Heart right ventricle (tissue), 16 donors: ENCODE data around the gene FFAR1. TPM values are rescaled to one million over a fixed set of nuclear protein-coding genes. Genes with fewer than 3 reads are reported as not detected.
A peak's percentile ranks its signal among the peaks of the same experiment; 100 is the strongest.

Source experiments
- ATAC-seq, 8 donors: fragments of 200-7000 bp; cut with Tn5 transposase; one replicate each; pipeline ENCODE4 v1.9.1; 2020; ENCODE audit warnings: mild to moderate bottlenecking in 8 of 8, moderate library complexity in 8 of 8, moderate number of reproducible peaks in 1 of 8
- DNase-seq, 2 donors: peaks; one replicate each; pipeline ENCODE4 v3.0.0-alpha.2; 2020
- H3K27ac ChIP-seq, 10 donors: fragments of 200-600 bp; sonication (generic) in 2 of 10; one replicate each; pipeline versions ENCODE4 v1.5.0 to v1.8.0; 2020 to 2022; ENCODE audit warnings: mild to moderate bottlenecking in 3 of 10
- H3K27me3 ChIP-seq, 7 donors: fragments of 200-600 bp; one replicate each; pipeline ENCODE4 v1.8.0; 2021 to 2022; ENCODE audit warnings: mild to moderate bottlenecking in 2 of 7
- H3K36me3 ChIP-seq, 9 donors: fragments of 200-600 bp; sonication (generic) in 1 of 9; one replicate each; pipeline versions ENCODE4 v1.5.0 to v1.8.0; 2020 to 2022; ENCODE audit warnings: mild to moderate bottlenecking in 2 of 9
- H3K4me1 ChIP-seq, 9 donors: fragments of 200-600 bp; sonication (generic) in 1 of 9; one replicate each; pipeline versions ENCODE4 v1.5.0 to v1.8.0; 2020 to 2022; ENCODE audit warnings: mild to moderate bottlenecking in 4 of 9
- H3K4me3 ChIP-seq, 10 donors: fragments of 200-600 bp; sonication (generic) in 2 of 10; one replicate each; pipeline versions ENCODE4 v1.5.0 to v1.8.0; 2020 to 2022; ENCODE audit warnings: mild to moderate bottlenecking in 7 of 10, moderate library complexity in 2 of 10
- H3K9me3 ChIP-seq, 11 donors: fragments of 200-600 bp in 10 of 11; sonication (generic) in 2 of 11; one replicate each; pipeline versions ENCODE4 v1.5.0 to v1.8.0; 2013 to 2022; ENCODE audit warnings: mild to moderate bottlenecking in 2 of 11, control low read depth in 1 of 11, moderate library complexity in 1 of 11
- WGBS, 2 donors: extraction: QIAGEN DNeasy Blood & Tissue Kit; methylation state at CpG; one replicate each; pipeline ENCODE4 v1.1.7; 2013; ENCODE audit warnings: inconsistent platforms in 1 of 2; 5-methylcytosine and 5-hydroxymethylcytosine counted together
- intact Hi-C, 10 donors: fragments of 100-400 bp; cut with DNase I; formaldehyde crosslinking; loops; one replicate each; pipeline versions ENCODE4 v1.11.1 to v1.14.2; 2022
- long read RNA-seq, 3 donors: library from polyadenylated mRNA; unstranded; transcript quantifications; one replicate each; pipeline ENCODE4 v2.0.0, GENCODE V29; 2020 to 2021
- polyA plus RNA-seq, 2 donors: library from polyadenylated mRNA; stranded (reverse); fragments of 200-250 nt; gene quantifications; one replicate each; pipeline ENCODE4 v1.2.3, GENCODE V29; 2013
- total RNA-seq, 10 donors: library from RNA; stranded (reverse); fragmentation: NEBNext Ultra II Directional in 3 of 10; extraction: Animal tissue kit (Norgen Biotek cat#: 25700) in 3 of 10; gene quantifications; one replicate each; pipeline versions ENCODE4 v1.2.1 to v1.2.4, GENCODE V29; 2021 to 2023
- TF ChIP-seq, protein P1 (sequence below), 9 donors: fragments of 200-600 bp; sonication (generic) in 2 of 9; IDR thresholded peaks; one replicate each; pipeline versions ENCODE4 v1.5.0 to v1.8.0; 2021 to 2022; ENCODE audit warnings: antibody characterized with exemption in 9 of 9, mild to moderate bottlenecking in 5 of 9, moderate library complexity in 1 of 9
- donor health status: Arrhythmogenic right ventricular cardiomyopathy.
- donor health status: ischemic (EF 13 %, LVEDD 7.1; RV severe dilation, severe dysfunction).
- donor health status: healthy with polysubstance abuse.
- donor health status: DM: no; HTN: yes; CAD: no.
- donor health status: DM: no; HTN: no; CAD: no.
- donor health status: ischemic (EF 25% LVEDD 6.9; RV normal size, moderate dysfunction).
- donor health status: ischemic (EF 25% LVEDD 5.7; RV mildly dilated, moderate dysfunction).
- donor health status: healthy.
- donor health status: DM: yes; HTN: yes; CAD: no.
- donor health status: Ischemic cardiomyopathy.
- donor health status: ischemic (EF 35%, LVEDD 5.7; RV mildly dilated, moderate dysfunction).
- donor health status: nonischemic (EF 11% LVEDD 7.7; RV severe dilation, severe dysfunction).
- donor health status: DM: yes; HTN: yes; CAD: no.
- donor health status: PGD.
- donor health status: ischemic (EF 29% LVEDD 5.4; RV normal size, mild dysfunction).
- donor health status: nonischemic (EF 23%, LVEDD 6.1; RV moderate dilation, normal function).

The FFAR1 gene, protein sequence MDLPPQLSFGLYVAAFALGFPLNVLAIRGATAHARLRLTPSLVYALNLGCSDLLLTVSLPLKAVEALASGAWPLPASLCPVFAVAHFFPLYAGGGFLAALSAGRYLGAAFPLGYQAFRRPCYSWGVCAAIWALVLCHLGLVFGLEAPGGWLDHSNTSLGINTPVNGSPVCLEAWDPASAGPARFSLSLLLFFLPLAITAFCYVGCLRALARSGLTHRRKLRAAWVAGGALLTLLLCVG (N-terminal part only)
- total RNA-seq (not detected), polyA plus RNA-seq (not detected)
- long read RNA-seq, donor 1 = 0 reads
- long read RNA-seq, donor 2 = 0 reads
- long read RNA-seq, donor 3 = 0 reads

DNA sequence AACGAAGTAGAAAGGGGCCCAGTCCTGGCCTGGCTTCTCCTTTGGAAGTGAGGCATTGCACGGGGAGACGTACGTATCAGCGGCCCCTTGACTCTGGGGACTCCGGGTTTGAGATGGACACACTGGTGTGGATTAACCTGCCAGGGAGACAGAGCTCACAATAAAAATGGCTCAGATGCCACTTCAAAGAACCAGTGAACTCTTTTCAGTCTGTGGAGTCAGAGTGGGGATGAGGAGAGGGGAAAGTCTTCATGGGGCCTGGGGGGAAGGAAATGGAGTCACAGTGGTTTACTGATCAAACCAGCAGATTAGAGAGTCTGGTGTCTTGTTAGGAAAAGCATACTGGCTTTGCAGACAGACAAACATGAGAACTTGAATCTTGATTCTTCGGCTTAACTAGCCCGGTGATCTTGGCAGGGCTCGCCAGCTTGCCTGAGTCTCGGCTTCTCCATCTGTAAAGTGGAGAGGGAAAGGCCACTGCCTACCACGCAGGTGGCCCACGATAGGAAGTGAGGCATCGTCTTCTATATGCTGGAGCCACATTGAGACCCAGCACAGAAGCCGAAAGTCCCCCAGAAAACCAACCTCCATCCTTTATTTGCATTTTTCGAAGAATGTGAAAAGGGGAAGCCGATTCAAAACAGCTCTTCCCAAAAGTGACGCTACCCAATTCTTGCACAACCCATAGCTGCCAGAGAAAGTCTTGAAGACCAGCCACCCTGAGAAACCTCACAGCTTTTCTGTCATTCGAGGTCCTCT lies at the start of gene FFAR1:
Gene FFAR1 (plus strand): TSS at position 732 of the 759 bp plus-strand sequence. CDS start 3,650 bp downstream, outside the sequence.
- H3K4me3 ChIP-seq = no peak within 1 kb of the TSS
- H3K27me3 ChIP-seq = peaks cover 0 to 44% (median 16%) of the 10 kb centered on the region in 7 donors
- TF ChIP-seq, protein P1, sequence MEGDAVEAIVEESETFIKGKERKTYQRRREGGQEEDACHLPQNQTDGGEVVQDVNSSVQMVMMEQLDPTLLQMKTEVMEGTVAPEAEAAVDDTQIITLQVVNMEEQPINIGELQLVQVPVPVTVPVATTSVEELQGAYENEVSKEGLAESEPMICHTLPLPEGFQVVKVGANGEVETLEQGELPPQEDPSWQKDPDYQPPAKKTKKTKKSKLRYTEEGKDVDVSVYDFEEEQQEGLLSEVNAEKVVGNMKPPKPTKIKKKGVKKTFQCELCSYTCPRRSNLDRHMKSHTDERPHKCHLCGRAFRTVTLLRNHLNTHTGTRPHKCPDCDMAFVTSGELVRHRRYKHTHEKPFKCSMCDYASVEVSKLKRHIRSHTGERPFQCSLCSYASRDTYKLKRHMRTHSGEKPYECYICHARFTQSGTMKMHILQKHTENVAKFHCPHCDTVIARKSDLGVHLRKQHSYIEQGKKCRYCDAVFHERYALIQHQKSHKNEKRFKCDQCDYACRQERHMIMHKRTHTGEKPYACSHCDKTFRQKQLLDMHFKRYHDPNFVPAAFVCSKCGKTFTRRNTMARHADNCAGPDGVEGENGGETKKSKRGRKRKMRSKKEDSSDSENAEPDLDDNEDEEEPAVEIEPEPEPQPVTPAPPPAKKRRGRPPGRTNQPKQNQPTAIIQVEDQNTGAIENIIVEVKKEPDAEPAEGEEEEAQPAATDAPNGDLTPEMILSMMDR (IDR thresholded peaks at IDR 0.05) = no peak
- H3K9me3 ChIP-seq = no peaks in the 10 kb centered on the region
- H3K4me1 ChIP-seq = peaks cover 0 to 24% (median 0%) of the 10 kb centered on the region in 9 donors
- intact Hi-C loops = no loop called here
- WGBS, 2 donors = 70 to 78% methylated on average over 18 of the region's 18 CpGs
- peak within 1 kb of the TSS in 1 of 10 donors; percentile 85 for H3K27ac ChIP-seq
- no peak for DNase-seq
- H3K36me3 ChIP-seq = no peaks in the 10 kb centered on the region
- ATAC-seq = peak in 1 of 8 donors; percentile 31

DNA sequence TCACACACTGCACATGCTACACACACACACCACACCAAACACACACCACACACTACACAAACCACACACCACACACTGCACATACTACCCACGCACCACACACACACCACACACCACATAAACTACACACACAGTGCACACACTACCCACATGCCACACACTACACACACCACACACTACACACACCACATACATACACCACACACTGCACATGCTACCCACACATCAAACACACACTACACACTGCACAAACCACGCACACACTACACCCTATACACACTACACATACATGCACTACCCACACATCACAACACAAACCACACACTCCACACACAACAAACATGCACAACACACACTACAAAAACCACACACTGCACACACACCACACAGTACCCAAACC lies 49.8 kb upstream of the FFAR1 start:
- Histone ChIP-seq H3K36me3 (no peaks in the 10 kb centered on the region), H3K9me3 (no peaks in the 10 kb centered on the region), H3K27me3 (peaks cover 0 to 58% (median 36%) of the 10 kb centered on the region in 7 donors), H3K4me1 (peaks cover 0 to 6% (median 0%) of the 10 kb centered on the region in 9 donors), H3K4me3 (no peak overlapping the region), H3K27ac (no peak overlapping the region)
- intact Hi-C loops = no loop called here
- ATAC-seq (no peak), DNase-seq (no peak)
- 95 to 96% methylated on average over 2 of the region's 2 CpGs for WGBS, 2 donors
- TF ChIP-seq, protein P1 (IDR thresholded peaks at IDR 0.05) = no peak

DNA sequence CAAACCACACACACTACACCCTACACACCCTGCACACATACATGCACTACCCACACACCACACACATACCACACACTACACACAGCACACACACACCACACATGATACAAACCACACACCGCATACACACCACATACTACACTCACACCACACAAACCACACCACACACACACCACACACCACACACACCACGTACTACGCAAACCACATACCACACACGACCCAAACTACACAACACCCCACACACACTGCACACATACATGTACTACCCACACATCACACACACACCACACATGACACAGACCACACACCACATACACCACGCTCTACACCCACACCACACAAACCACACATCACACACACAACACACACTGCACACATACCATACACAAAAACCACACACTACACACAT lies 49.1 kb upstream of the FFAR1 start:
- Histone ChIP-seq H3K4me3 (no peak overlapping the region), H3K36me3 (no peaks in the 10 kb centered on the region), H3K27me3 (peaks cover 0 to 51% (median 32%) of the 10 kb centered on the region in 7 donors), H3K4me1 (peaks cover 0 to 6% (median 0%) of the 10 kb centered on the region in 9 donors), H3K27ac (no peak overlapping the region), H3K9me3 (no peaks in the 10 kb centered on the region)
- TF ChIP-seq, protein P1 (IDR thresholded peaks at IDR 0.05) = no peak
- ATAC-seq (no peak), DNase-seq (no peak)
- intact Hi-C loops = no loop called here
- WGBS, 2 donors = 94 to 97% methylated on average over 5 of the region's 5 CpGs

DNA sequence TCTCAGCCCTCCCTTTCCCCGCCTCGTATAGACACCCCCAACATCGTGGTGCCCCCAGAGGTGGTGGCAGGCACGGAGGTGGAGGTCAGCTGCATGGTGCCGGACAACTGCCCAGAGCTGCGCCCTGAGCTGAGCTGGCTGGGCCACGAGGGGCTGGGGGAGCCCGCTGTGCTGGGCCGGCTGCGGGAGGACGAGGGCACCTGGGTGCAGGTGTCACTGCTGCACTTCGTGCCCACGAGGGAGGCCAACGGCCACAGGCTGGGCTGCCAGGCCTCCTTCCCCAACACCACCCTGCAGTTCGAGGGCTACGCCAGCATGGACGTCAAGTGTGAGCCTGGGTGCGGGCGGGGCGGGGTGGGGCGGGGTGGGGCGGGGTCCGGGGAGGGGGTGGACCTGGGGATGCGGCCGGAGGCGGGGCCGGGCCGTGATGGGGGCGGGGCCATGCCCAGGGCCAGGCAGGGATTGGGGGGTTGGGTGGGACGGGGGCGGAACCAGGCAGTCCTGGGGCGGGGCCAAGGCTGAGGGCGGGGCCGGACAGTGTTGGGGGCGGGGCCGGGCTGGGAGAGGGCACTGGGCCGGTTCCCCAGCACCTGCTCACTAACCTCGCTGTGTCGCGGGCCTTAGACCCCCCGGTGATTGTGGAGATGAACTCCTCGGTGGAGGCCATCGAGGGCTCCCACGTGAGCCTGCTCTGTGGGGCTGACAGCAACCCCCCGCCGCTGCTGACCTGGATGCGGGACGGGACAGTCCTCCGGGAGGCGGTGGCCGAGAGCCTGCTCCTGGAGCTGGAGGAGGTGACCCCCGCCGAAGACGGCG lies 48.0 kb upstream of the FFAR1 start:
- 42 to 43% methylated on average over 37 to 54 of the region's 55 CpGs for WGBS, 2 donors
- H3K27ac ChIP-seq = no peak overlapping the region
- ATAC-seq = peak in 1 of 8 donors; percentile 38
- H3K9me3 ChIP-seq = no peaks in the 10 kb centered on the region
- no peak overlapping the region for H3K4me3 ChIP-seq
- intact Hi-C loops = no loop called here
- H3K4me1 ChIP-seq = peaks cover 0 to 6% (median 0%) of the 10 kb centered on the region in 9 donors
- H3K36me3 ChIP-seq = no peaks in the 10 kb centered on the region
- no peak for DNase-seq
- peaks cover 0 to 44% (median 24%) of the 10 kb centered on the region in 7 donors for H3K27me3 ChIP-seq
- TF ChIP-seq, protein P1 (IDR thresholded peaks at IDR 0.05) = no peak
